ENCODE data around the gene CTRB1. TPM values are rescaled to one million over a fixed set of nuclear protein-coding genes. Genes with fewer than 3 reads are reported as not detected.
A peak's percentile ranks its signal among the peaks of the same experiment; 100 is the strongest.

The CTRB1 gene
- total and polyA plus RNA-seq, 2 of the 8 experiments (the other 6 are each of a cell fraction or from before 2014, with no cell fraction given) = not detected

GRCh38 chr16:75256696-75257343 is 38.0 kb downstream of the CTRB1 start:
- Histone ChIP-seq H3K23me2 (ENCODE audit: low read depth, low read length) (peaks cover 10% of the 10 kb centered on the region; the same call in 1 of the 2 replicates), H3K9ac (replicated peaks in 1 of 4; ENCODE audit: extremely low read depth in 1 of 4, low read depth in 3 of 4, low read length in 3 of 4) (peak overlapping the region in 1 of 4 experiments; percentile 25; a peak in 2 of 7 replicates), H3K79me1 (ENCODE audit: low read depth, low read length) (peaks cover 34% of the 10 kb centered on the region), H4K5ac (ENCODE audit: insufficient read length, low read depth, low read length) (no peak overlapping the region), H3K27ac (ENCODE audit: low read depth, low read length) (peak overlapping the region; percentile 48; the same call in 1 of the 2 replicates), H3K4me1 (replicated peaks in 1 of 4; ENCODE audit: control insufficient read depth in 3 of 4, insufficient read depth in 4 of 4, low read length in 3 of 4) (peaks cover 13 to 70% (median 55%) of the 10 kb centered on the region in 4 experiments), H2AK5ac (ENCODE audit: low read depth, low read length) (peak overlapping the region; percentile 86; the same call in 1 of the 2 replicates), H2BK15ac (ENCODE audit: low read length) (peak overlapping the region; percentile 81; the same call in 1 of the 2 replicates), H2BK5ac (ENCODE audit: low read depth, low read length) (peak overlapping the region; percentile 74), H3K9me3 (ENCODE audit: insufficient read depth in 2 of 2, low read depth in 1 of 2, low read length in 1 of 2) (no peaks in the 10 kb centered on the region), H4K20me1 (replicated peaks in 1 of 2; ENCODE audit: control insufficient read depth in 1 of 2, insufficient read depth in 2 of 2, low read length in 2 of 2) (peaks cover 5 to 14% of the 10 kb centered on the region in 2 experiments), H3K23ac (ENCODE audit: insufficient read length) (no peak overlapping the region), H3K18ac (ENCODE audit: extremely low read depth, low read length) (peak overlapping the region; percentile 93), H3K27me3 (replicated peaks in 1 of 4; ENCODE audit: control insufficient read depth in 3 of 4, extremely low read depth in 1 of 4, insufficient read depth in 3 of 4, low read length in 3 of 4) (no peaks in the 10 kb centered on the region; a peak in 1 of 7 replicates), H2BK20ac (ENCODE audit: low read length) (no peak overlapping the region; the same call in 1 of the 2 replicates), H3K56ac (replicated peaks; ENCODE audit: insufficient read length, low read depth, low read length) (no peak overlapping the region), H4K8ac (ENCODE audit: extremely low read depth, insufficient read depth, low read length) (peak overlapping the region; percentile 52; the same call in 1 of the 2 replicates), H3K14ac (ENCODE audit: insufficient read length) (no peak overlapping the region), H2BK120ac (replicated peaks; ENCODE audit: low read depth, low read length) (no peak overlapping the region), H3K36me3 (ENCODE audit: control insufficient read depth in 2 of 4, insufficient read depth in 4 of 4, low read length in 3 of 4) (no peaks in the 10 kb centered on the region), H3K4ac (replicated peaks; ENCODE audit: insufficient read length, low read depth, low read length) (peak overlapping the region; percentile 41), H3K4me2 (ENCODE audit: insufficient read depth in 1 of 2, low read depth in 2 of 2, low read length in 2 of 2) (peak overlapping the region; percentile 19 to 53), H3K79me2 (ENCODE audit: control insufficient read depth in 1 of 2, insufficient read depth in 2 of 2, low read length in 2 of 2) (peaks cover 0 to 79% of the 10 kb centered on the region in 2 experiments; a peak in 2 of 4 replicates), H2BK12ac (ENCODE audit: low read depth, low read length) (peak overlapping the region; percentile 91), H3K4me3 (ENCODE audit: extremely low read depth in 1 of 4, insufficient read depth in 2 of 4, low read depth in 3 of 4, low read length in 4 of 4) (peak overlapping the region in 1 of 4 experiments; percentile 10; a peak in 1 of 8 replicates), H2AFZ (ENCODE audit: low read length) (no peak overlapping the region), H4K91ac (replicated peaks; ENCODE audit: insufficient read length, low read length) (peak overlapping the region; percentile 79)
- POLR2A ChIA-PET (ENCODE audit: partially characterized antibody) = interaction anchor here (1.1 to 16.2 kb wide), 4 partner anchors 8 to 24 kb away, joined by 3 to 375 read pairs (median 82); no protein-coding TSS in a partner anchor
- 56% methylated on average over 12 of the region's 14 CpGs; no CpG with 5 or more reads in 1 of the 2 experiments for WGBS, 2 experiments (ENCODE audit: extremely low coverage in 1 of 2, insufficient coverage in 1 of 2, insufficient read length in 1 of 2, insufficient replicate concordance in 2 of 2, low coverage in 1 of 2, low lambda C conversion rate in 2 of 2, missing lambda C conversion rate in 1 of 2)
- CTCF ChIA-PET (ENCODE audit: partially characterized antibody) = interaction anchor here (0.9 to 15.7 kb wide), 11 partner anchors 9 to 394 kb away, joined by 3 to 236 read pairs (median 4); no protein-coding TSS in a partner anchor
- DNase-seq (ENCODE audit: low read depth in 1 of 2, low spot score in 2 of 2) (no peak), FAIRE-seq (no peak)
- TF ChIP-seq TAF1 (IDR thresholded peaks at IDR 0.05; ENCODE audit: low read depth, low read length) = no peak
- no peak for TF ChIP-seq TBP (IDR thresholded peaks at IDR 0.05; ENCODE audit: low read depth, low read length)
- no peak for TF ChIP-seq ASH2L (IDR thresholded peaks at IDR 0.05; ENCODE audit: low read length)
- no peak for TF ChIP-seq SIRT6 (IDR thresholded peaks at IDR 0.05; ENCODE audit: low read length)
- no peak for TF ChIP-seq CREB1 (IDR thresholded peaks at IDR 0.05)
- TF ChIP-seq MAFK (IDR thresholded peaks at IDR 0.05; ENCODE audit: low read depth, low read length) = no peak
- TF ChIP-seq CTBP2 (IDR thresholded peaks at IDR 0.05; ENCODE audit: borderline replicate concordance, insufficient read depth, insufficient read length, low read length) = no peak
- no peak for TF ChIP-seq NANOG (IDR thresholded peaks at IDR 0.05; ENCODE audit: insufficient read depth, low read depth, low read length, poor library complexity, severe bottlenecking)
- no peak for TF ChIP-seq SAP30 (IDR thresholded peaks at IDR 0.05; ENCODE audit: insufficient read depth, insufficient replicate concordance, low read length)
- TF ChIP-seq EGR1 (IDR thresholded peaks at IDR 0.05; ENCODE audit: borderline replicate concordance, low read depth, low read length) = no peak
- no peak for TF ChIP-seq POLR2AphosphoS5 (IDR thresholded peaks at IDR 0.05; ENCODE audit: low read depth, low read length)
- TF ChIP-seq CEBPB (IDR thresholded peaks at IDR 0.05; ENCODE audit: low read depth, low read length) = no peak
- no peak for TF ChIP-seq NRF1 (IDR thresholded peaks at IDR 0.05; ENCODE audit: low read depth, low read length)
